Measurements from ENCODE around the gene WDR70. TPM values are rescaled to one million over a fixed set of nuclear protein-coding genes. Genes with fewer than 3 reads are reported as not detected.

Gene WDR70
- total and polyA plus RNA-seq, 10 of the 15 experiments (the other 5 are each of a cell fraction or from before 2014, with no cell fraction given): 10.9 to 33.6 (median 29.1) TPM

DNA sequence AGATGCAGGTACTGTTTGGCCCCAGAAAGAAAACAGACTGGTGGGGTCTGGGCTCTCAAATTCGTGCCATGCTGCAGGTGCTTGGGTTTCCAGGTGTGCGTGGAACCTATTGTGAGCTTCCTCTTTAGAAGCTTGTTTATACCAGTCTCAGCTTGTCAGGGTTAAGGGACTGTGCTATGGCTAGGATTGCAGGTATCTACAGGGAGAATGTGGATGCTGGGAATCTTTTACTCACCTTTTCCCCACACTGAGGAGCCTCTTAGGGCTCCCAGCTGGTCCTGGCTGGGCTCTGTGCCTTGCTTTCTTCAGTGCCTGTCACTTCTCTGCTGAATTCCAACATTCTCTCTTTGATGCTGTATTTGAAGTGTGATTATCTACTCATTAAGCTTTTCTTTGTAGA, 111.8 kb downstream of the WDR70 start:
- no peak overlapping the region for H3K9ac ChIP-seq (ENCODE audit: control insufficient read depth, insufficient read depth, low read length)
- SMC1A ChIA-PET (ENCODE audit: uncharacterized antibody, unreplicated experiment): no interaction called here
- no peak for TF ChIP-seq BMI1 (IDR thresholded peaks at IDR 0.05; ENCODE audit: borderline replicate concordance)
- TF ChIP-seq, protein P1, sequence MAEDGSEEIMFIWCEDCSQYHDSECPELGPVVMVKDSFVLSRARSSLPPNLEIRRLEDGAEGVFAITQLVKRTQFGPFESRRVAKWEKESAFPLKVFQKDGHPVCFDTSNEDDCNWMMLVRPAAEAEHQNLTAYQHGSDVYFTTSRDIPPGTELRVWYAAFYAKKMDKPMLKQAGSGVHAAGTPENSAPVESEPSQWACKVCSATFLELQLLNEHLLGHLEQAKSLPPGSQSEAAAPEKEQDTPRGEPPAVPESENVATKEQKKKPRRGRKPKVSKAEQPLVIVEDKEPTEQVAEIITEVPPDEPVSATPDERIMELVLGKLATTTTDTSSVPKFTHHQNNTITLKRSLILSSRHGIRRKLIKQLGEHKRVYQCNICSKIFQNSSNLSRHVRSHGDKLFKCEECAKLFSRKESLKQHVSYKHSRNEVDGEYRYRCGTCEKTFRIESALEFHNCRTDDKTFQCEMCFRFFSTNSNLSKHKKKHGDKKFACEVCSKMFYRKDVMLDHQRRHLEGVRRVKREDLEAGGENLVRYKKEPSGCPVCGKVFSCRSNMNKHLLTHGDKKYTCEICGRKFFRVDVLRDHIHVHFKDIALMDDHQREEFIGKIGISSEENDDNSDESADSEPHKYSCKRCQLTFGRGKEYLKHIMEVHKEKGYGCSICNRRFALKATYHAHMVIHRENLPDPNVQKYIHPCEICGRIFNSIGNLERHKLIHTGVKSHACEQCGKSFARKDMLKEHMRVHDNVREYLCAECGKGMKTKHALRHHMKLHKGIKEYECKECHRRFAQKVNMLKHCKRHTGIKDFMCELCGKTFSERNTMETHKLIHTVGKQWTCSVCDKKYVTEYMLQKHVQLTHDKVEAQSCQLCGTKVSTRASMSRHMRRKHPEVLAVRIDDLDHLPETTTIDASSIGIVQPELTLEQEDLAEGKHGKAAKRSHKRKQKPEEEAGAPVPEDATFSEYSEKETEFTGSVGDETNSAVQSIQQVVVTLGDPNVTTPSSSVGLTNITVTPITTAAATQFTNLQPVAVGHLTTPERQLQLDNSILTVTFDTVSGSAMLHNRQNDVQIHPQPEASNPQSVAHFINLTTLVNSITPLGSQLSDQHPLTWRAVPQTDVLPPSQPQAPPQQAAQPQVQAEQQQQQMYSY (CRISPR knock-in tag; IDR thresholded peaks at IDR 0.05): no peak
- TF ChIP-seq NR2C2 (IDR thresholded peaks at IDR 0.05; ENCODE audit: borderline replicate concordance, control insufficient read depth, insufficient read length, low read depth): no peak
- no peak for TF ChIP-seq MYC (IDR thresholded peaks at IDR 0.05; ENCODE audit: insufficient read depth, insufficient read length, insufficient replicate concordance, low read length, severe bottlenecking)
- intact Hi-C loops (cut with micrococcal nuclease; ENCODE audit: unreplicated experiment) (no loop called here), in situ Hi-C loops (cut with MboI) (no loop called here)
- DNase-seq (ENCODE audit: low read depth, low spot score) (no peak), FAIRE-seq (no peak), ATAC-seq (no peak)
- no peaks in the 10 kb centered on the region; the same call in 2 of the 3 replicates for H3K9me3 ChIP-seq (replicated peaks; ENCODE audit: control insufficient read depth, insufficient read depth, low read length)
- peaks cover 0 to 2% of the 10 kb centered on the region in 2 experiments; a peak in 2 of 4 replicates for H3K36me3 ChIP-seq (ENCODE audit: control insufficient read depth in 2 of 2, insufficient read depth in 2 of 2, low read length in 1 of 2)
- H3K4me2 ChIP-seq (ENCODE audit: control insufficient read depth, insufficient read depth): no peak overlapping the region
- H3K79me2 ChIP-seq (ENCODE audit: control insufficient read depth, insufficient read depth, low read length): no peaks in the 10 kb centered on the region
- WGBS (ENCODE audit: insufficient coverage, insufficient replicate concordance, low lambda C conversion rate, missing lambda C conversion rate): 94% methylated on average over 2 of the region's 2 CpGs
- RAD21 ChIA-PET (ENCODE audit: unreplicated experiment): no interaction called here
- H2AFZ ChIP-seq (ENCODE audit: control insufficient read depth, low read depth, low read length): no peak overlapping the region
- no TSS peak for BruUV-seq (replicated peaks)
- POLR2A ChIA-PET: no interaction called here
- CTCF ChIA-PET: no interaction called here
- no peak overlapping the region for H3K4me3 ChIP-seq
- no peaks in the 10 kb centered on the region for H3K4me1 ChIP-seq (ENCODE audit: control insufficient read depth, insufficient read depth, low read length)
- no peak overlapping the region for H3K27ac ChIP-seq (ENCODE audit: control insufficient read depth, insufficient read depth)
- H4K20me1 ChIP-seq (ENCODE audit: control insufficient read depth, insufficient read depth): no peaks in the 10 kb centered on the region
- no peaks in the 10 kb centered on the region for H3K27me3 ChIP-seq (replicated peaks in 1 of 2; ENCODE audit: control insufficient read depth in 2 of 2, insufficient read depth in 2 of 2, low read length in 1 of 2)

Measured in GM12878 (cell line).